Right renal cortex interstitium (tissue), 3 donors: Measurements from ENCODE around the gene NEB. TPM values are rescaled to one million over a fixed set of nuclear protein-coding genes. Genes with fewer than 3 reads are reported as not detected.

Source experiments
- DNase-seq, 3 donors: peaks; one replicate each; pipeline ENCODE4 v3.0.0-alpha.2; 2013; ENCODE audit warnings: low read depth in 3 of 3, low spot score in 2 of 3
- polyA plus RNA-seq, 3 donors: library from polyadenylated mRNA; unstranded; fragments of 120-200 nt; gene quantifications; one replicate each; pipeline ENCODE4 v1.2.1, GENCODE V29; 2013; ENCODE audit not compliant: insufficient read length in 3 of 3

Gene NEB
- 10 to 100 TPM in 2 of 3 donors, 1 to 10 TPM in 1; 8.8 to 15.8 (median 11.1) TPM for polyA plus RNA-seq

DNA sequence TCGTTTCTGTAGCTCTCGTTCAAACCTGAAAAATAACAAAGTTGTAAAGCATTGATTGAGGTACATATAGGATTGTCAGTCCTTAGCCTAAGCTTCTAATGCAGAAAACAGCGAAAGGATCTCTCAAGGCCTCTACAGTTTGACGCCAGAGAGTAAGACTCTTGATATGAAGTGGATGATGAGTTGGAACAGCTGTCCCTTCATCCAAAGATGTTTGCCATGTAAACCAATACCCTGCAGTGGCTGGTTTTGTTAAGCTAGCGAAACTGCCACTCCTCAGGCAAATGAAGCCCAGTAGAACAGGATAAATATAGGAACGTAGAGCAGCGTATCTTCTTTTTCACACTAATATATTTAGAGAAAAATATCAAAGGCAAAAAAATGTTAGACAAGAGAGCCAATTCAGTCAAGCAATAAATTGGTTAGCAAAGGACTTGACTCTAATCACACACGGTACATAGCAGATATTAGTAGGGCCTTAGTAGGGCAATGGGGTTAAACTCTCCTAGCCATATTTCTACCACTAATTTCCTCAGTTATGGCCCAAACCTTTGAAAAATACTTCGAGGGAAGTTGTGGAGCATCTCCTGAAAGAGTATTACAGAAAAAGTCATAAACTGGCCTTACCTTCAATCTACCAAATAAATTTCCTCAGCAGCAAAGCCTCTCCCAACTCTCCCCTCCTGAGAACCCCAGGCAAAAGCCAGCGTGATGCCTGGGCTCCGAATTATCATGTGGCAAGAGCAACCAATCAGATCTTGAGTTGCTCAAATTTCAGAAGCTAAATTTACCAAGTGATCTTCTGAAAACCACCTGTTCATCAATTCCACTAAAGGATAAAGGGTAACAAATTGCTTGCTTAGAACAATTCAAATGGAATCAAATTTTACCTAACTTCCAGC is at the start of gene NEB:
NEB (minus strand) TSS at position 706 of the 902 bp plus-strand sequence. CDS start 1,320 bp downstream, outside the sequence.
- DNase-seq: no peak

DNA sequence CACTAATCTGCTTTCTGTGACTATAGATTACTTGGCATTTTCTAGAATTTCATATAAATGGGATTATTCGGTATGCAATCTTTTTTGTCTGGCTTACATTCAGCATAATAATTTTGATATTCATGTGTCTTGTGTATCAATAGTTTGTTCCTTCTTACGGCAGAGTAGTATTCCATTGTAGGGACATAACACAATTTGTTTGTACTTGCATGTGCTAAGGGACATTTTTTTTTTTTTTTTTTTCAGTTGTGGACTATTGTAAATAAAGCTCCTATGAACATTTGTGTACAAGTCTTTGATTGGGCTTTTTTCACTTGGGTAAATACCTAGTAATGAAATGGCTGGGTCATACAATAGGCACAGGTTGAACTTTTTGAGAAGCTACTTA is 48.9 kb upstream of the NEB start:
- DNase-seq: no peak

- no peak for DNase-seq
These were observed 48.3 kb upstream of the NEB start for GRCh38 chr2:151782378-151783132.

GRCh38 chr2:151781642-151782041 is 47.4 kb upstream of the NEB start:
- no peak for DNase-seq

- DNase-seq: no peak
These were observed 46.7 kb upstream of the NEB start for GRCh38 chr2:151780938-151781337.

DNA sequence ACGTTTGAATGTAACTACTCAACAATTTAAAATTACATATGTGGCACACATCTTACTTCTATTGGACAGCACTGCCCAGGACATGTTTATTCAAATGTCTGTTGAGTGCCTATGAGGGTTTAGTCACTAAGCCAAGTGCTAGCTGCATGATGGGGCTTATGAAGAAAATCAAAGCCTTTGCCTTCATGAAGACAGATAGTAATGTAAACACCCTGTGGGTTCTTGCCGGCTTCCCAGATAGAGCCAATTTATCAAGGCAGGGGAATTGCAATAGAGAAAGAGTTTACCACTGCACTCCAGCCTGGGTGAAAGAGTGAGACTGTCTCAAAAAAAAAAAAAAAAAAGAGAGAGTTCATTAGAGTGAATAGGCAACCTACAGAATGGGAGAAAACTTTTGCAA is 43.7 kb upstream of the NEB start:
- DNase-seq: no peak

DNA sequence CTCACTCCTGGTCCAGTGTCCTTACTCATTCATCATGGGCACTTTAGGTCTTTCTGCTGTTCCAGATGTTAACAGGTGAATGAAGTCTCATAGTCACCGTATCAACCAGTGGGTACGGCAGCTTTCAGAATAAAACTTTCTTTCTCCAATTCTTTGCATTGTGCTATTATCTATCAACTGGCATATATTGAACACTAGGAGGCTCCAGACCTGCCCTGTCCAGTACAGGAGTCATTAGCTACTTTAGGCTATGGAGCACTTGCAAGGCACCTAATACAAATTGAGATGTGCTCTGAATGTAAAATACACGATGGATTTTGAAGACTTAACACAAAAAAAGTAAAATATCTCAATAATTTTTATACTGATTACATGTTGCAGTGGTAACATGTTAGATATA is 43.2 kb upstream of the NEB start:
- DNase-seq: no peak

DNA sequence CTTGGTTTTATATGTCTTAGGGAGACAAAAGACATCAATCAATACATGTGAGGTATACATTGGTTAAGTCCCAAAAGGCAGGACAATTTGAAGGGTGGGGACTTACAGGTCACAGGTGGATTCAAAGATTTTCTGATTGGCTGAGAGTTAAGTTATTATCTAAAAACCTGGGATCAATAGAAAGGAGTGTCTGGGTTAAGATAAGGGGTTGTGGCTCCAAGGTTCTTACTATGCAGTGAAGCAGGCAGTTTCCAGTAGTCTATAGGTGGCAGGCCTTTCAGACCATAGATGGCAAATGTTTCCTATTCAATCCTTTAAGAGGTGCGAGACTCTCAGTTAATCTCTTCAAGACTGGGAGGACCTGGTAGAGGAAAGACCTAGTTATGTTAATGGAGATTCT is 42.1 kb upstream of the NEB start:
- no peak for DNase-seq

DNA sequence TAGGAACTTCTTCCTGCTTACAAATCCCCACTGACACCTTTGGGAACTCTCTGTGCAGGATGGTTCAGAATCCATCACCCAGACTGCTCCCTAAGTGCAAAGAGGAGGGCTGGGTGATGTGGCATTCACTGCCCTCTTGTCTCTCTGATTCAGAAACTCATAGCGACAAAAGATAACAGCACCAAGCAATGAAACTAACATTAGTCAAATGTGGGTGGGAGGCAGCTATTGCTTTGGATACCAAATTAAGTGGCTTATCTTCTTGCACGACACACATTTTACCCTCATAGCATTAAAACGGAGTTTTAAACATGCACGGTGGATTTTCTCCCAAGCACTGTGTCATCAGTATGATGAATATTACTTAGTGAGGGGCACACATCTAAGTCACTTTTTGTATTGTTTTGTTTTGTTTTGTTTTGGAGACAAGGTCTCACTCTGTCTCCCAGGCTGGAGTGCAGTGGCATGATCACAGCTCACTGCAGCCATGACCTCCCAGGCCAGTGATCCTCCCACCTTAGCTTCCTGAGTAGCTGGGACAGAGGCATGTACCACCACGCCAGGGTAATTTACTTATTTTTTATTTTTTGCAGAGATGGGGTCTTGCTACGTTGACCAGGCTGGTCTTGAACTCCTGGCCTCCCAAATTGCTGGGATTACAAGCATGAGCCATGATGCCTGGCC is 40.9 kb upstream of the NEB start:
- no peak for DNase-seq

GRCh38 chr2:151774506-151774905 is 40.2 kb upstream of the NEB start:
- no peak for DNase-seq

GRCh38 chr2:151771599-151772358 is 37.5 kb upstream of the NEB start:
- no peak for DNase-seq

DNA sequence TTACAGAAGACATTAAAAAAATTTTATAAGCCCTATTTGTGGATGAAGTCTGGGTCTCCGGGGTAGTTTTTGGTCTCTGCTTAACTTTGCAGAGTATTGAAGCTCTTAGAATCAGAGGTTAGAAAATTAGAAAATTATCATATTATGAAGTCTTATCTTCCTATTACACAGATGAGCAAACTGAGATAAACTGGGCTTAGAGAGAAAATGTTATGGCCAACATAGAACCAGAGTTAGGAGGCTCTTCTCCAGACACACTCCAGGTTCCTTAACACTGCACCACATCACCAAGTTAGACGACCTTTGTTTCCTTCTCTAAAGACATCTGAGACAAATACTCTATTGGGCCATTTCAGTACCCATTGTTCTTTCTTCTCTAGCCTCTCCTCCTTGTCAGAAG is 36.7 kb upstream of the NEB start:
- no peak for DNase-seq

DNA sequence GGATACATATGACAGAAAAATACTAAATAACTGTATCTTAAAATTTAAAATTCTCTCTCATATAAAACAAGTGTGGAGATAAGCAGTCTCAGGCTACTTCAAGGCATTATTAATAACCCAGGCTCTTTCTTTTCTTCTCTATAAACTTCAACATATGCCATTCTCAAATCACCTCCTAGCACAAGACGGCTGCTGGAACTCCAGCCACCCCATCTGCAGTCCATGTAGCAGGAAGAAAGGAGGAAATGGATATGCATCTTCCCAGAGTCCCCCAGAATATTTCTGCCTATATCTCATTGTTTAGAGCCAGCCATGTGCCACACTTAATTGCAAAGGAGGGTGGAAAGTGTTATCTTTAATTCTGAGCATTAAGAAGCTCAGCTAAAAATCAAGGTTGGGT is 35.3 kb upstream of the NEB start:
- no peak for DNase-seq

- DNase-seq: no peak
These were observed 33.3 kb upstream of the NEB start for GRCh38 chr2:151767536-151767935.

DNA sequence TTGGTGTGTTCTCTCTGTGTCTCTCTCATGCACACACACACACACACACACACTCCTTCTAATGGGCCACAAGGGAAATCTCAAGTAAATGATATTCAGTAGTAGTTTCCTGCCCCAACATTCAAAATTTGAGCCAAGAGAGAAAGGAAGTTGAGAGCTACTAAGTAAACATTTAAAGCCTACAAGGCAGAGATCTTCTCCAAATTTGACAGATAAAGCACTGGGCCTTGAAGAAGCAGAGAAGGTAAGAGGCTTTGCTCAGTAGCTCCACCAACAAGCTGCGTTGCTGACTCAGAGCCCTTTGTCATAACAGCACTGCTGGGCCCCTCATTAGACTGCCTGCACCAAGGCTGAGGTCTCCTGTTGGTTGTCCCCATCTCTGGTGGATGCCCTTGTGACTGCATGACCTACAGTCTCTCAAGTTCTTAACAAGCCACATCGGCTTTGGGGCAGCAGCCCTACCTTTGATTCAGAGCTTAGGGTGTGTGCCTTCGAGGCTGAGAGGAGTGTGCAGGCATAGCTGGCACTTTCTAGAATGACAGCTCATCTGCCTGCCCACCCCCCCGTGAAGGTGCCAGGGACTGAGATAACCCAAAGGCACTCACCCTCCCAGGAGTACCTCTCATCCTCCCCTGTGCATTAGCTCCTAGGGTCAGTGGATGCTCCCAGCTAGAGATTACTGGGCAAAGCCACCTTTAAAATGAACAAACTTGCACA is 32.3 kb upstream of the NEB start:
- DNase-seq: no peak

DNA sequence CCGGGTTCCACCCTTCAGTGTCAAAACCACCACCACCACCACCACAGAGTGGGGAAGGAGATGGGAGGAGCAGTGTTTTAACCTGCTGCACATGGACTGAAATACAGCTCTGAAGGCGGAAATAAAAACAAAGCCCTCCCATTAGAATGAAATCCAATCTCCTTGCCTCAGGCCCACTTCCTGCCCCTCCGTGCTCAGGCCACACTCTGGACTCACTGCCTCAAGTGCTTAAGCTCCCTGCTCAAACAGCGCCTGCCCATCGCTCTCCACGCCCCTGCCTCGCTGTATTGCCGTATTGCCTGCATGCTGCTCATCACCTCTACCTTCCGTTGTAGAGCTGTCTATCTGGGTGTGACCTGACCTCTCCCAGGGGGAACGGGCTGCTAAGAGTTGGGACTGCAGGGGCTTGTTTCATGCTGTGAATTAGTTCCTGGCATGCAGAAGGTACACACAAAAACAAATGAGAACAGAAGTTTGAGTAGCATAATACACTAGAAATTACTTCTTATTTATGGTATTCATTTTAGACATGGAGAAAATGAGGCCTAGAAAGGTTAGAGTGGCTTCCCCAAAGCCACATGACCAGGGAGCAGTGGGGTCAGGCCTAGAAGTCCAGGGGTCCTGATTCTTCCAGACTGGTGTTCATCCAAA is 31.6 kb upstream of the NEB start:
- peak; percentile 23 to 38 (median 23) for DNase-seq

DNA sequence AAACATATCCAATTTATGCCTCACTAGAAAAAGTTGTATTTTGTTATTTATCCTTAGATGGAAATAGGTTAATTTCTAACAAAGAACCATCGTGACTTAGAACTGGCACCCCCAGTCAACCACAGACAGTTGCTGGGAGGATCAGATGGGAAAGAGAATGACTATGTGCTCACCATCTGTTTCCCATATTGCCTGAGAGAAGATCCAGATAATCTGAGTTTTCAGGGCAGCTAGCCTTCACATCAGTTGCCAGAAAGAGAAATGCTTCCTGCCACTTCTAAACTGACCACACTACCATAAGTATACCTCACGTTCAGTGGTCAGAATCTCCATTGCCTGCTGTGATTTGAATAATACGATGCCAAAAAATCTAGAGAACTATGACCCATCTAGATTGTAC is 28.4 kb upstream of the NEB start:
- no peak for DNase-seq

DNA sequence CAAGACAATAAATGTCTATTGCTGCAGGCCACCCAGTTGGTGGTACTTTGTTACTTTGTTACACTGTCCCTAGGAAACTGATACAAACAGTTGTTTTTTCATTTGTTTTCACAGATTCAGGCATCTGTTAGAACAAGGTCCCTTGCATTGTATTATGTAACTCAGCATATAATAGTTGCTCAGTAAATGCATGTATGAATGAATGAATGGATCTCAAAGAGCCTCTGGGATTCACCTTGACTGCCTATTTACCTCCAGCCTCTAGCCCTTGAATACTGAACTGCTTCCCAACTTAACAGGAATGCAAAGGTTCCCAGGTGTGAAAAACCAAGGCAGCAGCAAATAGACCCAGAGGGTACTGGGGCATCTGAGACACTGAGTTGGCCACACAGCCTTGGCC is 27.4 kb upstream of the NEB start:
- DNase-seq: no peak

DNA sequence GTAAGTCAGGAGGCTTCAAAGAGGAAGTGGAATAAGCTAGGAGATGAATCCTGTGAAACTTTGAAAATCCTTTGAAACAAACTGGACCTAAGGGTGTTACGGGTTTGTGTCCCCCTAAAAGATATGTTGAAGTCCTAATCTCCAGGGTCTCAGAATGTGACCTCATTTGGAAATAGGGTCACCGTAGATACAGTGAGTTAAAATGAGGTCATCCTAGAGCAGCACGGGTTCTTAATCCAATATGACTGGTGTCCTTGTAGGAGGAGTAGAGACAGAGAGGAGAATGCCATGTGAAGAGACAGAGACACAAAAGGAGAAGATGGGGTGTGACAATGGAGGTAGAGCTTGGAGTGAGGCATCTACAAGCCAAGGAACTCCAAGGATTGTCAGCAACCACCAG is 26.9 kb upstream of the NEB start:
- no peak for DNase-seq
